GM19397 (cell line): ENCODE results near the gene DUOX1.

Experiments
- ATAC-seq: cut with Tn5 transposase; IDR thresholded peaks from one replicate; pipeline ENCODE4 v1.9.1; 2021; ENCODE audit warnings: mild to moderate bottlenecking, moderate library complexity; ENCODE audit not compliant: unreplicated experiment

Gene DUOX1

DNA sequence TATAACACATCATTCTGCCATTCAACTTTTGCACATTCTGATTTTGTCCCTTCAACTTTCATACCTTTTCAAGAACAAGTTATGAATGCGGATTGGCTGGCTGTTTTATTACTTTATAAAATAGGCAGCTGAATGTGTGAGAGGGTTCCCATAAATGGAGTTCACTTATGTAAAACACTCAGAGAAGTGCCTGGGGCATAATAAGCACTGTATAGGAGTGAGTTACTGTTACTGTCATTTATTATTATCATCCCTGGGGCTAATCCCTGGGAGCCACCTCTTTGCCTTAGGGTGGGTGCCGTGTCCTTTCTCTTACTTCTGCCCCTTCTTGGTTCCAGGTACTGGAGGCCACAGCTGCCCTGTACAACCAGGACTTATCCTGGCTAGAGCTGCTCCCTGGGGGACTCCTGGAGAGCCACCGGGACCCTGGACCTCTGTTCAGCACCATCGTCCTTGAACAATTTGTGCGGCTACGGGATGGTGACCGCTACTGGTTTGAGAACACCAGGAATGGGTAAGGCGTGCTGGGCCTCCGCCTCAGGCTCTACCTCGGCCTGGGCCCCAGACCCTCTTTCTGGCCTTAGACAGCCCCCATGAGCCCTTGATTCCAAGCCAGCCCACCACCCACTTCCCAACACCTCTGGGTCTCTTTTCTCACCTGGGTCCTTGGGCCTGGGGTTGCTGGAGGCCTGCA, 10.9 kb downstream of the DUOX1 start:
- ATAC-seq, result no peak

DNA sequence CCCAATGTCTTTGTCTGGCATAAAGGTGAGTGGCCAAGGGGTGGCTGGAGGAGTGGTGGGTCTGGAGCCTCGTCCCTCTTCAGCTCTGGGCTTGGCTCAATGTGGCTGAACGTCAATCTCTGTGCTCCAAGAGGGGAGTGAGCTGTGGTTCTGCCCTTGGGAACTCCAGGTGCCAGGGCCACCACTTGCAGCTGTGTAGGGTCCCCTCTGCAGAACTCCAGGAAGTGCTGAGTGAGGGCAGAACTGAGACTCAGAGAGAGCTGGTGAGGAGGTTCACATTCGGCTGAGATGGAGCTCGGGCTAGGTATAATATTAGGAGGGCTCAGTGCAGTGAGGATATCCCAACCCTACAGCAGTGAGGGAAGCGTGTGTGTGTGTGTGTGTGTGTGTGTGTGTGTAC, 11.6 kb downstream of the DUOX1 start:
- no peak for ATAC-seq

DNA sequence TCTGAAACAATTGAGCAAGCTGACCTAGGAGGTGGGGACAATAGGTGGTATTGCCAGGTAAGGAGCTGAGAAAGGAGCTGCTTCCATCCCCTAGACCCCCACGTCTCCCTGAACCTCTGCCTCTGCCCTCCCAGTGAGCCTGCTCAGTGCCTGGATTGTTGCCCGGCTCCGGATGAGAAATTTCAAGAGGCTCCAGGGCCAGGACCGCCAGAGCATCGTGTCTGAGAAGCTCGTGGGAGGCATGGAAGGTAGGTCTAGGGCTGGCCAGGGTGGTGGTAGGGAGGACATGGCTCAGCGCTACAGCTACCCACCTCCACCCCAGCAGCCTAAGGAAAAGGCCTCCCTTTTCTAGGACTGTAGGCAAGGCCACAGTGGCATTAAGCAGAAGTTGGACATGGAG, 13.3 kb downstream of the DUOX1 start:
- ATAC-seq, result no peak

DNA sequence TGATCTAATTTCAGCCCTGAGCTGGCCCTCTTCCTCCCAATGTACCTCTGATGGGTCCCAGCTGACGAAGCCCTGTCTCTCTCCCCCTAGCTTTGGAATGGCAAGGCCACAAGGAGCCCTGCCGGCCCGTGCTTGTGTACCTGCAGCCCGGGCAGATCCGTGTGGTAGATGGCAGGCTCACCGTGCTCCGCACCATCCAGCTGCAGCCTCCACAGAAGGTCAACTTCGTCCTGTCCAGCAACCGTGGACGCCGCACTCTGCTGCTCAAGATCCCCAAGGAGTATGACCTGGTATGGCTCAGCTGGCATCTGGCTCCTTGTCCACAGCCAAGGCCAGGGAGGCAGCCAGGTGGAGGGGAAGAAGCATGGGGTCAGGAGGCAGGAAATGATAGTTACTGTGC, 14.2 kb downstream of the DUOX1 start:
- no peak for ATAC-seq

DNA sequence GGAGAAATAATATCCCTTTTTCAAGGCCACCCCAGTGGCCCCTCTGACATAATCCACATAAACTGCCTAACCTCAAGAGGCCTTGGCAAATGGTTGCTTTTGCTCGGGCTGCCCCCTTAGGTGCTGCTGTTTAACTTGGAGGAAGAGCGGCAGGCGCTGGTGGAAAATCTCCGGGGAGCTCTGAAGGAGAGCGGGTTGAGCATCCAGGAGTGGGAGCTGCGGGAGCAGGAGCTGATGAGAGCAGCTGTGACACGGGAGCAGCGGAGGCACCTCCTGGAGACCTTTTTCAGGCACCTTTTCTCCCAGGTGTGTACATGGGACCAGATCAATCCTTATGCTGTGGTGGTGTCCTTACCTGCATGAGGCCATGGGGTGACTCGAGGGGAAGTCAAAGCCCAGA, 15.0 kb downstream of the DUOX1 start:
- ATAC-seq, result no peak

DNA sequence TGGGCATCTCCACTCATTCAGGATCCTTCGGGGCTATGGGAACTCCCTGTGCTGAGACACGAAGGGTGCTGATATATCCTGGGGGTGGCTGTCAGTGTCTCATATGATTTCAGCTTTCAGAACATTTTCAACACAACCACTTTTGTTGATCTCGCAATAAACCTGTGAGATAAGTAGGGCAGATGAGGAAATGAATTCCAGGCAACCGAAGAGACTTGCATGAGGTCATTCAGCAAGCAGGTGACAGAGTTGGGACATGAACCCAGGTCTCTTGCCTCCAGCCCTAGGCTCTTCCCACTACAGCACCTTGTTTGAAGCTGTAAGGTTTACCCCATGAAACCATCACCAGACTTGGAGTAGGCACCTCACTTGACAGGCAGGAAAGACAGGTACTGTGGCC, 16.6 kb downstream of the DUOX1 start:
- no peak for ATAC-seq

DNA sequence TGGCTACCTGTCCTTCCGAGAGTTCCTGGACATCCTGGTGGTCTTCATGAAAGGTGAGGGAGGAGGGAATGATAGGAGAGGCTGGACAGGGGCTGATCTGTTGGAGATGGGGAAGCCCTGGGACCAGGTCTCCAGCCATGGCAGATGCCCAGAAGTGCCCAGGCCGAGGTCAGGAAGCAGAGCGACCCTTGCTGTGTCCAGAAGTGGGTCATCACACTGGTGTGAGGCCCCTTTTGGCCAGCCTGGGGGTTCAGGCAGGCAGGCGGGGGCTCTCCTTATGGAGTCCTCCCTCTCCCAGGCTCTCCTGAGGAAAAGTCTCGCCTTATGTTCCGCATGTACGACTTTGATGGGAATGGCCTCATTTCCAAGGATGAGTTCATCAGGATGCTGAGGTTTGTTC, 17.8 kb downstream of the DUOX1 start:
- no peak for ATAC-seq

DNA sequence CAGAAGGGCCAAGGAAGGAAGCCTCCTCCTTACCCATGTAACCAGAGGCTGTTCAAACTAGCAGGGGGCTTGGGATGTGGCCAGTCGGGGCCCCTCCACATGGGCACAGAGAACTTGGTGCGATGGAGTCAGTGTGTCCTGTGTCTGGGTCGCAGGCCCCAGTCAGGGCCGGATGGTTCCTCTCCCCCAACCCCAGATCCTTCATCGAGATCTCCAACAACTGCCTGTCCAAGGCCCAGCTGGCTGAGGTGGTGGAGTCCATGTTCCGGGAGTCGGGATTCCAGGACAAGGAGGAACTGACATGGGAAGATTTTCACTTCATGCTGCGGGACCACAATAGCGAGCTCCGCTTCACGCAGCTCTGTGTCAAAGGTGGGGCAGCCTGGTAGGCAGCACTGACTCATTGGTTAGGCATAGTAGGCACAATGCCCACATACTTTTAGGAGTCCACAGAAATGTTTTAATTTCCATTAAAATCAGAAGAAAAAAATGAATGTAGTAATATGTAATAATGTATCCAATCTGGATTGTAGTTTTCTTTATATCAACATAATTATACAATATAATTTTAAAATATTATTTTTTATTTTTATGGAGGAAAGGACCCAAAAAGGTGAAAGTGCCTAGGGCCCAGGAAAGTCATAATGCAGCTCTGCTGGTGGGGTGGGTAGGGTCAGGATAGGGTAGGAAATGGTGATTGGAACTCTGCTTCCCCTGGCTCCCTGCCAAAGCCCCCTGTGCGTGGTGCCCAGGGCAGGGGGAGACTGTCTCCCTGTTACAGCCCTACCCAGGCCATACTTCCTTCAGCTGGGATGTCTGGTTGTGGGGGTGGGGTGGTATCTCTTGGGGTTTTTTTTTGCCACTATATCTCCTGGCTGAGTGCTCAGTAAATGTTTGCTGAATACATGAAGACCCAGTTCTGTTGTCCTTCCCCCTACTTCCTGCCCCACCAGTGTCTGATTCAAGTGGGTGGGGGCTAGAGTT, 18.6 kb downstream of the DUOX1 start:
- ATAC-seq, result no peak

DNA sequence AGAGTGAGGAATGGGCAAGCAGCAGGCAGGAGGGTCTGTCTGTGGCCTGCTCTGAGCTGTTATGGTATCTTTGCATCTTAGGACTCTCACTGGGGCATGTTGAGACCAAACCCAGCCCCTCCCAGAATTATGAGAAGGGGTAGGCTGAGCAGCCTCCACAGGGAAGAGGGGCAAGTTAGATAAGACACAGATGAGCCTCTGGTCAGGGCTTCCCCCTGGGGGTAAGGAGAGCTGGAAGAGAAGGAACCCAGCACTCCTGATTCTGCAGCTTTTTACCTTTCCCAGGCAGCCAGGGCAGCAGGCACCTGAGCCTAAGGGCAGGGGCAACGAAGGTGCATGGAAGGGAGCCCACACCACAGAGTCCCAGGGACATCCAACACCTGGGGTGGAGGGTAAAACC, 19.3 kb downstream of the DUOX1 start:
- no peak for ATAC-seq

DNA sequence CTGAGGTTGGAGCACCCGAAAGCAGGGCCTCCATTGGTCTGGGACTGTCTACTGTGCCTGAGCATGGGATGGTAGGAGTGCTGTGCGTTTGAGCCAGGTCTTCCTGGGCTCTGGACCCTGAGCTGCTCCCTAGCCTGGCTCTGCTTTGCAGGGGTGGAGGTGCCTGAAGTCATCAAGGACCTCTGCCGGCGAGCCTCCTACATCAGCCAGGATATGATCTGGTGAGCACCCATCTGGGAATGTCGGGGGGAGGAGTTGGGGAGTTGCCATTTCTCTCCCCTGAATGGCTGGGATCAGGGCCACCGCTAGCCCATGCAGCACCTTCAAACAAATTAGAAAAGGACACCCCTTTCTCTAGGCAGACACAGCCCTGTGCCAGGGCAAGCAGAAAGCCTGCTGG, 20.7 kb downstream of the DUOX1 start:
- no peak for ATAC-seq

DNA sequence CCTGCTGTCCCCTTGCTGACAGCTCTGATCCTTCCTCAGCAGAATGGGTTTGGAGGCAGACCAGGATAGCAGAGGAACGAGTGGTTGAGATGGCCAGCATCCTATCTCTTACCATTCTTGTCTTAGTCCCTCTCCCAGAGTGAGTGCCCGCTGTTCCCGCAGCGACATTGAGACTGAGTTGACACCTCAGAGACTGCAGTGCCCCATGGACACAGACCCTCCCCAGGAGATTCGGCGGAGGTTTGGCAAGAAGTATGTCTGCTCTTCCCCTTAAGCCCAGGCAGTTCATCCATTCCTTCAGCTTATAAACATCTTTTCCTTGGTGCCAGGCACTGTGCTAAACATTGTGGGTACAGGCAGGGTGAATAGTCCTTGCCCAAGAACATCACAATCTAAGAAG, 21.2 kb downstream of the DUOX1 start:
- ATAC-seq, result no peak

DNA sequence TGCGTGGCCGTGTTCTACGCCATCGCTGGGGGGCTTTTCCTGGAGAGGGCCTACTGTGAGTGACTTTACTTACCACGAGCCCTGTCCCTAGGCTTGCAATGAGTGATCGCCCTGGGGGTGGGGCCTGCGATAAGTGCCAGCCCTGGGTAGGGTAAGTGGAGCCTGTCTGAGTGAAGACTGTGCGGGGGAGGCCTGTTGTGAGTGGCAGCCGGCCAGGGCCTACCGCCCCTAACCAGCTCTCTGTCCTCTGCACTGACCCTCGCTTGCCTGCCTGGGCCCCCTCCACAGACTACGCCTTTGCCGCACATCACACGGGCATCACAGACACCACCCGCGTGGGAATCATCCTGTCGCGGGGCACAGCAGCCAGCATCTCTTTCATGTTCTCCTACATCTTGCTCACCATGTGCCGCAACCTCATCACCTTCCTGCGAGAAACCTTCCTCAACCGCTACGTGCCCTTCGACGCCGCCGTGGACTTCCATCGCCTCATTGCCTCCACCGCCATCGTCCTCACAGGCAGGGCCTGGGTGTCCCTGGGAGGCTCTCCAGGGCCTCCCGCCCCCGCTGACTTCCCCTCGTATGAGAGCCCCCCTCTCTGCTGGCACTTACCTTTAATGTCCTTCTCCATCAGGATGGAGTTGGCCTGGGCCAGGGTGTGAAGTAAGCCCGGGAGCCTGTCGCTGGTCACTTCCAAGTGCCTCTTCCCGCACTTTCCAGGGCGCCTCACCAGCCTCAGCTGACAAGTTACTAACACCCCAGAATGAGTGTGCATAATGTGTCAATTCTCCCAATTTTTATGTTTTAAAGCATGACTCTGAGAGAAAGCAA, 22.4 kb downstream of the DUOX1 start:
- ATAC-seq, result no peak

DNA sequence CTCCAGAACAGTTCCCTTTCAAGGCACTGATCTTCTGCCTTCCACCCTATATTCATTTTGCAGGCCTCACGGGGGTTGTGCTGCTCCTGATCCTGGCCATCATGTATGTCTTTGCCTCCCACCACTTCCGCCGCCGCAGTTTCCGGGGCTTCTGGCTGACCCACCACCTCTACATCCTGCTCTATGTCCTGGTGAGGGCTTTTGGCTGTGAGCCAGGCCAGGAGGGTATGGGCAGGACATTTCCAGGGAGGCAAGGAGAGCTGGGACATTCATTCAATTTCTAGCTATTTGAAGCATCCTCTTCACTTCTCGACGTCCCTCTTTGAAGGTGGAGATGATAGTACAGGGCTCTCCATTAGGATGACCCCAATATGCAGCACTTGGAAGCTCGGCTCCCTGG, 25.9 kb downstream of the DUOX1 start:
- ATAC-seq, result no peak

DNA sequence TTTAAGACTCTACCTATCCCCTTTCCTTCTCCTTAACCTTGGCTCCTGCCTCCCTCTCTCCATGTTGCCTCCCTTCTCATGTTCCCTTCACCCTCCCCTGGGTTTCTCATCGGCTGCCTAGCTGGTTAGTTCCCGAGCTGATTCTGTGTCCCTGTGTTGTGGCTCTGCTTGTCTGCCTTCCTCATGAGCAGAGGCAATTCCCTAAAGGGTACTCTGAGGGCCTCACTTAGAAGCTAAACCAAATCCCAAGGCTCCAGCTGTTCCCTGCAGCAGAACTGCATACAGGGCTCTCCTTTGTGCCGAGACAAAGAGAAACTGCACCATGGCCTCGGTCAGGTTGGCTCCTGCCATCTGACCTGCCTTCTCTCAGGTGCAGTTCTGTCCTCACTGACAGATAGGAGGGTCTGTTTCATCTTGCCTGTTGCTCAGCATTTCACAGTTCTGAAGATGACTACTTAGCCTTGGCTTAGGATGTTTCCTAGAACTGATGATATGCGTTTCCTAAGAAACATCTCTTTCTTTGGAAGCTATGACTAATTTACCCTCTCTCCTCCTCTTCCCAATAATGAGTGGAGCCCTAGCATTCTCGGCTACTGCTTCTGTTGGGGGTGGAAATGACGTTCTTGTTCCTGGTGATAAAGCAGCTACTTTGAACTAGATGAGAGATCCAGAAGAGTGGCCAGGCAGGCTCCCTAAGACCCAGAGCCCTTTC, 27.1 kb downstream of the DUOX1 start:
- no peak for ATAC-seq

DNA sequence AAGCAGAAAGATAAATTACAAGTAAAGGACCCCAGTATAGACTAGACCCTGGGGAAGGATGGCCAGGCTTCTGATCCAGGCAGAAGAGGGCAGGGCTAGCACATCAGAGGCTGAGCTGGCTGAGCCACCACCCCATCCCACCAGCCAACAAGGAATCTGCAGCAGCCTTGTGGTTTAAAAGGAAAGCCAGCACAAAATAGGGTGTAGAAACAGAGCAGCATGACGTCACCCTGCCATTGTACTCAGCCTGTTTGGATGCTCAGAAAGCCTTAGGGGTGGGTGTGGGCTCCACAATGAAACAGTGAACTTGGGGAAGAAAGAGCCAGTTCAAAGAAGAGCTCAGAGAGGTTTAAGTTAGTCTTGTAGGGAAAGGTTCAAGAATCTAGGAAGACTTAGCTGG, 28.2 kb downstream of the DUOX1 start:
- no peak for ATAC-seq

DNA sequence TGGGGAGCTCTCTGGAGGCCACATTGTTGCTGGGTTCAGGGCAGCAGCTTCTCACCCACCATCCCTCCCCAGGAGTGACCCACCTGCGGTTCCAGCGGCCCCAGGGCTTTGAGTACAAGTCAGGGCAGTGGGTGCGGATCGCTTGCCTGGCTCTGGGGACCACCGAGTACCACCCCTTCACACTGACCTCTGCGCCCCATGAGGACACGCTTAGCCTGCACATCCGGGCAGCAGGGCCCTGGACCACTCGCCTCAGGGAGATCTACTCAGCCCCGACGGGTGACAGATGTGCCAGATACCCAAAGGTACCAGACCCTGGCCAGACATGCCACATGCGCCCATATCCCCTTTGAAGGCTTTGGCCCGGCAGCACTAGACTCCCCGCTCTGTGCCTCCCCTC, 31.9 kb downstream of the DUOX1 start:
- ATAC-seq, result no peak

DNA sequence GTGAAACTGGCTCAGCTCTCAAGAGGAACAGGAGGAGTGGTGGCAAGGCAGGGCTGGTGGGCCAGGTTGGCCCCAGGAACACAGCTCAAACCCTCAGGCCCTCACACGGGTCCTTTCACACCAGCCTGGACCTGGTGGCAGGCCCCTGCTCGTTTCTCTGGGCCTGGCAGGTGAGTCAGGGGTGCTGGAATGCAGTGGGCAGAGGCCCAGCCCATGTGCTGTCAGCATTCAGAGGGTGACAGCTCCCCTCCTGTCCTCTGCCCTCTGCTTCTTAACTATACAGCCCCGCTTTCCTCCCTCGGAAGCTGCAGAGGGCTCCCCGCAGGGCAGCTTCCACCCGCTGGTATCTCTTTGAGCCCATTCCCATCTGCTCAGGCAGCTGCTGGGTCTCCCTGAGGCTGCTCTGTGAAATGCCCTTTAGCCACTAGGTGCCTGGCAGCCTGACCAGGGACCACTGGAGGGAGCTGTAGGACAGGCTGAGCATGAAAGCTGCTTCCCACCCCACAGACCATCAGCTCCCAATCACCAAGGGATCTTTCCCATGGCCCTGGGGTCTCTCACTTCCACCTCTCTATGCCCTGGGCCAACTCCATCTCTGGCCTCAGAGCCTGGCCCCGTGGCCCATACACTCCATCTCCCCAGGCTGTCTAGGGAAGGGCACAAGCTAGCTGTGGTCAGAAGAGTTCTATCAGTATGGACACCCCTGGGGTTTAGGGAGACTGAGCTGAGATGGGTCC, 33.1 kb downstream of the DUOX1 start:
- no peak for ATAC-seq

DNA sequence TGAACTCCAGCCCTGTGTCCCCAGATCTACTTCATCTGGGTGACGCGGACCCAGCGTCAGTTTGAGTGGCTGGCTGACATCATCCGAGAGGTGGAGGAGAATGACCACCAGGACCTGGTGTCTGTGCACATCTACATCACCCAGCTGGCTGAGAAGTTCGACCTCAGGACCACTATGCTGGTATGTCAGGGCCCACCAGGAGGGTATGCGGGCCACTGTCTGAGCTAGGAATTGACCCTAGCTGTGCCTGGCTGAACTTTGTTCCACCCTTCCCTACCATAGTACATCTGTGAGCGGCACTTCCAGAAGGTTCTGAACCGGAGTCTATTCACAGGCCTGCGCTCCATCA, 33.7 kb downstream of the DUOX1 start:
- ATAC-seq, result no peak

DNA sequence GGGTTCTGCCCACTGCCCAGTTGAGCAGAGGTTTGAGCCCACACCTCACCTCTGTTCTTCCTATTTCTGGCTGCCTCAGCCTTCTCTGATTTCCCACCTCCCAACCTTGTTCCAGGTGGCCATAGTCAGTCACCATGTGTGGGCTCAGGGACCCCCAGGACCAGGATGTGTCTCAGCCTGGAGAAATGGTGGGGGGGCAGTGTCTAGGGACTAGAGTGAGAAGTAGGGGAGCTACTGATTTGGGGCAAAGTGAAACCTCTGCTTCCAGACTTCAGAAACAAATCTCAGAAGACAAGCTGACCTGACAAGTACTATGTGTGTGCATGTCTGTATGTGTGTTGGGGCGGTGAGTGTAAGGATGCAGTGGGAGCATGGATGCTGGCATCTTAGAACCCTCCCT, 35.1 kb downstream of the DUOX1 start:
- no peak for ATAC-seq

DNA sequence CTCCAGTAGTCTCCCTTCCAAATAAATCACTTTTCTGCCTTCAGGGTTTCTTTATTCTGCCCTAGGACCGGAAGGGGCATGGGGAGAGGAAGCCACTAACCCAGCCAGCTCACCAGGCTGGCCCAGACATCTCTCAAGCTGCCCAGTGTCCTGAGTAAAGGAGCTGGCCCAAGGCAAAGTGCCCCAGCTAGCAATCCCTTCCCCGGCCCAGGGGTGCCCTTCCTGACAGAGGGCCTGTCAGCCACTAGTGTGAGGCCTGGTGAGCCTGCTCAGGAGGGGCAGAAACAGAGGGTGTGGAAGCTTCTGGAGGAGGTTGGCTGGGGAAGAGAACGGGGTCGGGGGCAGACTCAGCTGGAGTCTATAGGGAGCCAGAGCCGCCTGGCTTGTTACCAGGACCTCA, 35.7 kb downstream of the DUOX1 start:
- no peak for ATAC-seq
